Left lung (tissue), 10 donors: ENCODE data around the gene NR2F1-AS1. TPM values are rescaled to one million over a fixed set of nuclear protein-coding genes. Genes with fewer than 3 reads are reported as not detected.
A peak's percentile ranks its signal among the peaks of the same experiment; 100 is the strongest.

Experiments
- ATAC-seq: fragments of 200-7000 bp; cut with Tn5 transposase; one replicate; pipeline ENCODE4 v1.9.1; 2020; ENCODE audit warnings: moderate library complexity
- DNase-seq, 4 donors: peaks; one replicate each; pipeline ENCODE4 v3.0.0-alpha.2; 2013 to 2020
- H3K27ac ChIP-seq, 2 donors: fragments of 200-600 bp; sonication (generic) in 1 of 2; one replicate each; pipeline versions ENCODE4 v1.5.0 to v1.8.0; 2020 to 2021
- H3K27me3 ChIP-seq, 2 donors: fragments of 200-600 bp; sonication (generic) in 1 of 2; one replicate each; pipeline versions ENCODE4 v1.5.0 to v1.8.0; 2020 to 2021
- H3K36me3 ChIP-seq, 2 donors: fragments of 200-600 bp; sonication (generic) in 1 of 2; one replicate each; pipeline versions ENCODE4 v1.5.0 to v1.8.0; 2020 to 2021
- H3K4me1 ChIP-seq, 2 donors: fragments of 200-600 bp; one replicate each; pipeline ENCODE4 v1.8.0; 2021
- H3K4me3 ChIP-seq, 2 donors: fragments of 200-600 bp; sonication (generic) in 1 of 2; one replicate each; pipeline versions ENCODE4 v1.5.0 to v1.8.0; 2020 to 2021; ENCODE audit warnings: mild to moderate bottlenecking in 1 of 2
- H3K9me3 ChIP-seq, 2 donors: fragments of 200-600 bp; sonication (generic) in 1 of 2; one replicate each; pipeline versions ENCODE4 v1.5.0 to v1.8.0; 2020 to 2021
- intact Hi-C, 2 donors: fragments of 100-400 bp; cut with DNase I; formaldehyde crosslinking; loops; one replicate each; pipeline versions ENCODE4 v1.11.2 to v1.14.2; 2022
- polyA plus RNA-seq, 6 donors: library from polyadenylated mRNA; unstranded; fragments of 120-200 nt; gene quantifications; one replicate each; pipeline ENCODE4 v1.2.1, GENCODE V29; 2013; ENCODE audit not compliant: insufficient read length in 6 of 6
- total RNA-seq, 2 donors: library from RNA; stranded (reverse); fragmentation: NEBNext Ultra II Directional; extraction: Animal tissue kit (Norgen Biotek cat#: 25700); gene quantifications; one replicate each; pipeline ENCODE4 v1.2.1, GENCODE V29; 2021
- TF ChIP-seq, protein P1 (sequence below), 2 donors: fragments of 200-600 bp; sonication (generic) in 1 of 2; IDR thresholded peaks; one replicate each; pipeline versions ENCODE4 v1.5.0 to v1.8.0; 2021; ENCODE audit warnings: antibody characterized with exemption in 2 of 2
- donor health status: DM: no; HTN: yes; CAD: no.
- donor health status: DM: no; HTN: no; CAD: no.

NR2F1-AS1 gene
- total and polyA plus RNA-seq, 8 donors: 10.5 to 66.3 (median 48.3) TPM

DNA sequence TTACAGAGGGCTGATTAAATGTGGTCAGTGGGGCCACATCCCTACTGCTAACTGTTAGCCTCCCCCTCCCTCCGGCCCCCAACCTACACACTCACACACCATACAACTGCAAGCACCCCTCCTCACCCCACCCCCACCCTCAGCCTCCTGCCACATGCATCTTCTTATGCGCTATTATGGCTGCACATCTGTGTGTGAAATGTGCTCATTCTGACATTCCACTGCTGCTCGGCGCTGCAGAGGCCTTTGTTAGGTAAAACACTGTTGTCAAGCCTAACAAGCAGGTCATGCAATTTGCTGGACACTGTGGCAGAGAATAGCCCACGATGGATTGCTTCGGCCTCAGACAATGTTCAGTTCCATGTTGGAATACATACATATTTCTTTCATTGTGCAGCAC, 173.6 kb downstream of the NR2F1-AS1 start:
- ATAC-seq: no peak
- Histone ChIP-seq H3K9me3 (no peaks in the 10 kb centered on the region), H3K27me3 (no peaks in the 10 kb centered on the region), H3K4me1 (no peaks in the 10 kb centered on the region), H3K27ac (no peak overlapping the region), H3K4me3 (no peak overlapping the region), H3K36me3 (no peaks in the 10 kb centered on the region)
- TF ChIP-seq, protein P1, sequence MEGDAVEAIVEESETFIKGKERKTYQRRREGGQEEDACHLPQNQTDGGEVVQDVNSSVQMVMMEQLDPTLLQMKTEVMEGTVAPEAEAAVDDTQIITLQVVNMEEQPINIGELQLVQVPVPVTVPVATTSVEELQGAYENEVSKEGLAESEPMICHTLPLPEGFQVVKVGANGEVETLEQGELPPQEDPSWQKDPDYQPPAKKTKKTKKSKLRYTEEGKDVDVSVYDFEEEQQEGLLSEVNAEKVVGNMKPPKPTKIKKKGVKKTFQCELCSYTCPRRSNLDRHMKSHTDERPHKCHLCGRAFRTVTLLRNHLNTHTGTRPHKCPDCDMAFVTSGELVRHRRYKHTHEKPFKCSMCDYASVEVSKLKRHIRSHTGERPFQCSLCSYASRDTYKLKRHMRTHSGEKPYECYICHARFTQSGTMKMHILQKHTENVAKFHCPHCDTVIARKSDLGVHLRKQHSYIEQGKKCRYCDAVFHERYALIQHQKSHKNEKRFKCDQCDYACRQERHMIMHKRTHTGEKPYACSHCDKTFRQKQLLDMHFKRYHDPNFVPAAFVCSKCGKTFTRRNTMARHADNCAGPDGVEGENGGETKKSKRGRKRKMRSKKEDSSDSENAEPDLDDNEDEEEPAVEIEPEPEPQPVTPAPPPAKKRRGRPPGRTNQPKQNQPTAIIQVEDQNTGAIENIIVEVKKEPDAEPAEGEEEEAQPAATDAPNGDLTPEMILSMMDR (IDR thresholded peaks at IDR 0.05): no peak
- intact Hi-C loops: no loop called here
- DNase-seq: no peak

DNA sequence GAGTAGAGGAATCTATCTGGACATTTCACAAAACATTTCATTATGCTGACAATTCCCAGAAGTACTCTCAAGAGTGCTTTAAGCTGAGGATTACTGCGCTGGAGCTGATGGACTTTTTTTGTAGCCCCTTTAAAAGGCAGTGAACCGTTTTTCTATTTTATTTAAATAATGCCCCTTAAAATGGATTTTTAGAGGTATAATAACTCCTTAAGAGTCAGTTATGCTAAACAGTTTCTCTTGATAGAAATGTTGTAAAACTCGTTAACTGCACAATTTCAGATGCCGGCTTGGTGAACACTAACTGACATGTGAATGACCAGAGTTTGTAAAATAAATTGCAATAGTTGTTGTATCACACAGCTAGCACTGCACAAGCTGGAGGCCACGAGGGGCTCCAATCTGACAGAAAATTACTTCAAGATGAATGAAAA, 174.0 kb downstream of the NR2F1-AS1 start:
- no peaks in the 10 kb centered on the region for H3K9me3 ChIP-seq
- H3K27ac ChIP-seq: no peak overlapping the region
- TF ChIP-seq, protein P1 (IDR thresholded peaks at IDR 0.05): no peak
- ATAC-seq: no peak
- DNase-seq: no peak
- no peaks in the 10 kb centered on the region for H3K4me1 ChIP-seq
- H3K27me3 ChIP-seq: no peaks in the 10 kb centered on the region
- H3K36me3 ChIP-seq: no peaks in the 10 kb centered on the region
- intact Hi-C loops: no loop called here
- H3K4me3 ChIP-seq: no peak overlapping the region

DNA sequence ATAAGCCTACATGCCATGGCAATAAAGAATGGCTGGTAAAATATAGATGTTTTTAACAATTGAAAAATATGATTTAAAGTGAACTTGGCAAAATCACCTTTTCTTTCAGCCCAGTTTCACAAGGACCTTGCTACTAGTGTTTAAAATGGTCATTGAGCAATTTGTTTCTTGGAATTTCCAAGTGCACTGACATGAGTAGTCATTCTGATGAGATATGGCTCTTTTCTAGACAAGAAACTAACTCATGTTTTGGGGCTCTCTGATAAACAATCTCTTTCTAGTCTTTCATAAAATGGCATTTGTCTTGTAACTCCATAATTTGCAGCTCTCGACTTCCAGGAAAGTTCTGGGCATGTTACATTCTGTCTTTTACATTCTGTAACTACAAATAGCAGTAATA, 176.8 kb downstream of the NR2F1-AS1 start:
- no peaks in the 10 kb centered on the region for H3K27me3 ChIP-seq
- peak; percentile 35 for ATAC-seq
- no peak for DNase-seq
- TF ChIP-seq, protein P1 (IDR thresholded peaks at IDR 0.05): no peak
- no peaks in the 10 kb centered on the region for H3K36me3 ChIP-seq
- intact Hi-C loops: no loop called here
- H3K4me1 ChIP-seq: no peaks in the 10 kb centered on the region
- no peak overlapping the region for H3K27ac ChIP-seq
- no peak overlapping the region for H3K4me3 ChIP-seq
- no peaks in the 10 kb centered on the region for H3K9me3 ChIP-seq

DNA sequence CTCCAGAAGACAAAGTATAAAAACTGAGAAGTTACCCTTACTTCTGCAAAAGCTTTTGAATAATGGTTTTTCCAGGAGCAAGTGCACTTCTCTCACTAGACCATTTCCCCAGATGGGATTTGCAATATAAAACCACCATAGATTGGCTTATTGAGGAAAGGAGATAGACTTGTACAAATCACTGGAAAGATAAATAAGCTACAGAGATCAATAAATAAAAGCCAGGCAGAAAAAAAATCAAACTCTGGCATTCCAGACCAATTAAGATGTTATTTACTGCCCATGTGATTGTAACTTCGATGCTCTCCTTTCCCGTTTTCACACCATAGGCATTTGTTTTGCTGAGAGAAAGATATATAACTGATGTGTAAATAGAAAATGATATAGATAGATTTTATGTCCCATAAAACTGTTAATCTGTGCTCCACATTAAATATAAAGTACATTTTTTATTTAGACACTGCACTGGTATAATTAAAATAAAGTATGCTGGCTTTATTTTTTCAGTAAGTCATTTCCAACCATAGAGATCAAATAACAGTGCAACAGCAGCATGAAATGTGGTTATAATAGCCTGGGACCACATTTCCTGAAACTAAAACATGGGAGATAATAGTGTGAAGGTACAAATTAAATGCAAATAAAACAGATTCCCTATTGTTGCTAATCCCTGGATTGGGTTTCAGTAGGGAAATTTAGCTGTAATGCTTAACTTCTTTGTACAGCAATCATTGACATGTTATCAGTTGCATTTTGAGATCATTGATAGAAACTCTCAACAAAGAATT, 177.7 kb downstream of the NR2F1-AS1 start:
- TF ChIP-seq, protein P1 (IDR thresholded peaks at IDR 0.05): no peak
- Histone ChIP-seq H3K4me1 (no peaks in the 10 kb centered on the region), H3K36me3 (no peaks in the 10 kb centered on the region), H3K9me3 (no peaks in the 10 kb centered on the region), H3K27me3 (no peaks in the 10 kb centered on the region), H3K4me3 (no peak overlapping the region), H3K27ac (no peak overlapping the region)
- ATAC-seq: no peak
- DNase-seq: no peak
- intact Hi-C loops: no loop called here

DNA sequence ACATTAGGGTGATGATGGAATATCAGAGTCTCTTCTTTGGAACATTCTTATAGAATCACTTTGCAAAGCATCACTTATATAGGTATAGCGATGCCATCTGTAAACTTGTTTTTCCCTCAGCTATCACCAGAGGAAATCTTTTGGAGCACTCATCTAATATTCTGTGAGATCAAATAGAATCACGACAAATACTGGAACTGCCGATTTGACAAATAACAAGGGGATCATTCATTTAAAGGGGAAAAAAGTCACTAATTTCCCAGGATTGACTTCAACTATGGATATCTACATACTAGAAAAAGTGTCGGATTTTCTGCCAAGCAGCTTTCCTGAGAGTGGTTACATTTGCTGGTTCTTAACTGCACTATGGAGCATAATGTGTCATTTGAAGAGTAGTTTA, 178.6 kb downstream of the NR2F1-AS1 start:
- Histone ChIP-seq H3K4me3 (no peak overlapping the region), H3K4me1 (no peaks in the 10 kb centered on the region), H3K36me3 (no peaks in the 10 kb centered on the region), H3K27me3 (no peaks in the 10 kb centered on the region), H3K9me3 (no peaks in the 10 kb centered on the region), H3K27ac (no peak overlapping the region)
- ATAC-seq: no peak
- no peak for DNase-seq
- intact Hi-C loops: no loop called here
- TF ChIP-seq, protein P1 (IDR thresholded peaks at IDR 0.05): no peak
